ENCODE results near the gene ANTXR1. TPM values are rescaled to one million over a fixed set of nuclear protein-coding genes. Genes with fewer than 3 reads are reported as not detected.

The ANTXR1 gene
- total RNA-seq, 1 donor from 2014 or later = 38.1 TPM

- intact Hi-C loops (cut with DNase I) = no loop called here
- DNase-seq (ENCODE audit: low spot score) = no peak
Observed at GRCh38 chr2:69087912-69088240, 74.9 kb downstream of the ANTXR1 start.

- intact Hi-C loops (cut with DNase I) = no loop called here
- DNase-seq (ENCODE audit: low spot score) = no peak
Observed at GRCh38 chr2:69088466-69088865, 75.5 kb downstream of the ANTXR1 start.

GRCh38 chr2:69089266-69089665 is 76.3 kb downstream of the ANTXR1 start:
- no peak for DNase-seq (ENCODE audit: low spot score)
- intact Hi-C loops (cut with DNase I) = no loop called here

DNA sequence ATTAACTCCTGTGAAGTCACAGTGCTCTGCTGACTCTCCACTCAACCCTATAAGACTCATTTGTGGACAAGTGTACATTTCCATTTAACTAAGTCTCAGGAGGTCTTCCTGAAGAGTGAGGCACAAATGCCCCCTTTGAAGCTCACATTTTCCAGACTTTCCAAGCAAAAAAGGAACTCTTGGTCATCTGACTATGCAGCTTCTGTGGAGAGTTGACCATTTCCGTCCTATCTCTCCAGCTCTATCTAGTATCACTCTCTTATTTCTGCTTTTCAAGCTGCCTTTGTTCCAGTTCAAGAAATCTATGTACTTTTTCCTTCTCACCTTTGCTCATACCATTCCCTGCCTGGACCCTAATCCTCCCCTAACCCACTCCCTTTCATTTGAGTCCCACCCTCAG is 77.0 kb downstream of the ANTXR1 start:
- DNase-seq (ENCODE audit: low spot score) = no peak
- intact Hi-C loops (cut with DNase I) = no loop called here

- DNase-seq (ENCODE audit: low spot score) = no peak
- intact Hi-C loops (cut with DNase I) = no loop called here
Observed at GRCh38 chr2:69090820-69091219, 77.8 kb downstream of the ANTXR1 start.

GRCh38 chr2:69092857-69093256 is 79.9 kb downstream of the ANTXR1 start:
- intact Hi-C loops (cut with DNase I) = no loop called here
- DNase-seq (ENCODE audit: low spot score) = no peak

DNA sequence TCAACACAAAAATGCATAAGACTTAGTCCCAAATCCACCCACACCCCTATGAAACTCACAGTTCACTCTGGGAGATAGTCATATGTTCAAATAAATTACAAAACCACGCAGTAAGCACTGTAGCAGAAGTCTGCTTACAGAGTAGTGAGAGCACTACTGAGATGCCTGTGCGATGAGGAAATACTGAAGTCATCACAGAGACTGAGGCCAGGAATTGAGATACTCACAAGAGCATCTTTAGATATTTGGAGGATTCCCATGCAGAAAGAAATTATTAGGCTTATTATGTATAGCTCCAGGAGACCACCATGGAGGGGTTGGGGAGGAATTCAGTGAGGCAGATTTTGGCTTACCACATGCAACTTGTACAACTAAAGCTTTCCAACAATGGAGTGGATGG is 82.3 kb downstream of the ANTXR1 start:
- intact Hi-C loops (cut with DNase I) = no loop called here
- no peak for DNase-seq (ENCODE audit: low spot score)

DNA sequence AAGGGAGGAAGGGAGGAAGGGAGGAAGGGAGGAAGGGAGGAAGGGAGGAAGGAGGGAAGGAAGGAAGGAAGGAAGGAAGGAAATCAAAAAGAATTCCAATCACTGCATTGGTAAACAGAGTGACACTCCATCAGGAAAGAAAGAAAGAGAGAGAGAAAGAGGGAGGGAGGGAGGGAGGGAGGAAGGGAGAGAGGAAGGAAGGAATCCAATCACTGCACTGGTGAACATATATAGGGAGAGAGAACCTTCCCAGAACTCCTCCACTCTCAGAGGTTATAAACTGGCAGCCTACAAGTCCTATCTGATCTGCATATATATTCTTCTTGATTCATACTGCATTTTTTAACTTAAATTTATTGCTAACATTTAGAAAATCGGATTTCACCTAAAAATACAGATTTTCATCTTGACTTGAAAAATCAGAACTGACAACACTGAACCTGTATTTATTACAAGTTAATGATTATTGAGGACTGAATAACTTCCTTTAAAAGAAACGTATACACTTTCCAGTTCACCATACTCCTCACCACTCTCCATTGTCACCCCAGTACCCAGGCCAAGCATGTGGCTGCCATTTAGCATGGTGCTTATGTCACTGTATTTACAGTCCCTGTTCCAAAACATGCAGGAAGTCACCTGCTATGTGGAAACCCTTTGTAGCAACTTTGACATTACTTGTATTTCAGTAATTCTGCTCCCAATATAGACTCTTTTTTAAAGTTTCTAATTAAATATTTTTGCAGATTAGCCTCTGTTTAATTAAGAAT is 83.5 kb downstream of the ANTXR1 start:
- DNase-seq (ENCODE audit: low spot score) = no peak
- intact Hi-C loops (cut with DNase I) = no loop called here

DNA sequence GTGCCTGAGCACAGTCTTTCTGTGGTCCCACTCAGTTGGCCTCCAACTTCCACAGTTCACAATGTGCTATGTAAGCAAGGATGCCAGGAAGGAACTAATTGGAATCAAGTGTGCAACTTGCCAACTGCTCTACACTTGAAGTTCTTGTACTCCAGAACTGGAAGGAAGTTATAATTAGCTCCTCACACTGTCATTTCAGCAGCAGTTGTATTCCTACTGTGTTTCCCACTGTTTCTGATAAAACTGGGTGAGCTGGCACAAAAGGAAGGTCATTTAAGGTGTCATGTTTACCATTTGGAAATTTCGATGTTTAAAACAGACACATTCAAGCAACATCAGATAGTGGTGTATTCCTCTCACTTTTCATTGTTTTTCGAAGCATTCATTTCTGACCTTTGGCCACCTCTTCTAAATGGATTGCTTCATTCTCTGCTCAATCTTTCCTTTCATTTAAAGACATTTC is 84.2 kb downstream of the ANTXR1 start:
- intact Hi-C loops (cut with DNase I) = no loop called here
- DNase-seq (ENCODE audit: low spot score) = no peak

DNA sequence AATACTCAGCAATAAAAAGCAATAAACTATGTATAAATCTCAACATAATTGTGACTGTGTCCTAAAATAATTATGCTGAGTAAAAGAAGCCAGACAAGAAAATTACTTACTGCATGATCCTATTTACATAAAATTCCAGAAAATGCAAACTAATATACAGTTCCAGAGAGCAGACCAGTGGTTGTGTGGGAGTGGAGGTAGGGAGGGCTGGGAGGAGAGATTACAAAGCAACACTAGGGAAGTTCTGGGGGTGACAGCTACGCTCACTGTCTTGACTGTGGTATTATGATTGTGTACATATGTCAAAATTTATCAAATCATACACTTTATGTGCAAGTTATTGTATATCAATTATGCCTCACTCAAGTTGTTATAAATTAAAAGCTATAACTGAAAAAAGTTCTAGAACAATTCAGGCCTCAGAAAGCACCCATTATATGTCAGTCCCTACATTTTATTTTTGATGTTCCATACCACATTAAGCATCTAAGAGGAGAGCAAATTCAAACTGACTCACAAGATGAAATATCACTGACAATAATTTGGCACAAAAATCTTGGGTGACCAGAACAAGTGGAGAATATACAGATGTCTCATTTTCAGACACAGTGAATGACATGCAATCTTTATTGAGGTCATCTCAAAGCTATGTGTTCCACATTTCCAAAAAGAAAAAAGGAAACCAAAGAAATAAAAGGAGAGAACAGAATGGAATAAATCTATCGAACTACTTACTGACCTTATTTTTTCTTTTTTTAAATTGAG is 85.1 kb downstream of the ANTXR1 start:
- intact Hi-C loops (cut with DNase I) = no loop called here

GRCh38 chr2:69099541-69099940 is 86.6 kb downstream of the ANTXR1 start:
- intact Hi-C loops (cut with DNase I) = no loop called here
- no peak for DNase-seq (ENCODE audit: low spot score)

More for the DNA sequence above, 85.1 kb downstream of the ANTXR1 start:
- no peak for DNase-seq (ENCODE audit: low spot score)

DNA sequence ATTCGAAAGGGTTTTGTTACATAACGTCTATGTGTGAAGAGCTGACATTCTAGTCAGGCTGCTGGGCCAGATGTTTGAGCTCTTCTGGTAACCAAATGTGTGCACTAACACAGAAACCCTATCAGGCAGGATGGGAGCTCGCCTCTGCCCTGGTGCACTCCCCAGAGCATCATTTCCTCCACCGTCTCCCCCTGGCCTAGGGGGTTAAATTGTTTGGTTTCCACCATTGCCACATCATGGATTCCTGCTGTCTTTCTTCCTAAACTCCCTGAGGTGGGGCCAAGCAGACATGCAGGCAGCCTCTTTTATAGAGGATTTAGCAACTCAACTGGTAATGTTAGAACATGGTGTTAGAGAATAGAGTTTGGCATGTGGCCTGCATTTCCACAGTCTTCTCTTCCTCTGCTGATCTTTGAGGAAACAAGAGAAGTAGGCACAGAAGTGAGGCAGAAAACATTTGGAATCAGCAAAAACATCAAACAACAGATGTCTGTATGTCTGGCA is 87.3 kb downstream of the ANTXR1 start:
- DNase-seq (ENCODE audit: low spot score) = no peak
- intact Hi-C loops (cut with DNase I) = no loop called here

DNA sequence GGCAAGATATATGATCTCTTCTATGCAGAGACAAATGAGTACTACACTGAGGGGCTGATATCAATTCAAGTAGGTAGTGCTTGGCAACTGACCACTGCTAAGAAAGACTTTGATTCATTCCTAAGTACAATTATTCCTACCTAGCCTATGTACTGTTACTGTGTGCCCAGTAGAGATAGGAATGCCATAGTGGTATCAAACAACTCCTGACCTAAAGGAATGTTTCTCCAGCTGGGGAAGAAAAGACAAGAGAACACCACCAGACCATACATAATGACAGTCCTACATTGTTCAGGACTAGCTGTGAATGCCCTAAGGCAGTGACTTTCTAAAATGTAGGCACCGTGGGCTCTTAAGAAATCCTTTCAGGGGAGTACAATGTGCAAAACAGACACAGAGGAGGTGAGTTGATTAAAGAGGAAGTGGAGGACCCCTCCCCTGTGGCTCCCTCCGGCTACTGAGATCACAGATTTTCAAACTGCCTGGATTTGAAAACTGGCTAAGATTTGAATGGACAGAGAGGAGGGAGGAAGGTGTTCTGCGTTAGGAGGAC is 89.1 kb downstream of the ANTXR1 start:
- DNase-seq (ENCODE audit: low spot score) = no peak
- intact Hi-C loops (cut with DNase I) = no loop called here

- no peak for DNase-seq (ENCODE audit: low spot score)
- intact Hi-C loops (cut with DNase I) = no loop called here
Observed at GRCh38 chr2:69103419-69103818, 90.4 kb downstream of the ANTXR1 start.

GRCh38 chr2:69104261-69104660 is 91.3 kb downstream of the ANTXR1 start:
- intact Hi-C loops (cut with DNase I) = no loop called here
- no peak for DNase-seq (ENCODE audit: low spot score)

DNA sequence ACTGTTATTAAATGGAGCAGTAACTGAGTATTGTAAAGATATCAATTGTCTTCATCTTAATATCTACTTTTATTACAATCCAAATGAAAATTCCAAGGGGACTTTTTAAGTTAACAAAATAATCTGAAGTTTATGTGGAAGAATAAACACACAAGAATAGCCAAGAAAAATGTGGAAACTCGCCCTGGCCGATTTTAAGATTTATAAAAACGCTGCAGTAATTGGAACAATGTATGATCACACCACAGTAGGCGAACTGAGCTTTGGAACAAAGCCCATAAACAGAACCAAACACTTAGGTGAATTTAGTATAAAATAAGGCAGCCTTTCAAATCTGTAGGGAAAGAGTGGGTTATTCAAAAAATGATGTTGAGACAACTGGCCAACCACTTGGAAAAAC is 96.3 kb downstream of the ANTXR1 start:
- no peak for DNase-seq (ENCODE audit: low spot score)
- intact Hi-C loops (cut with DNase I) = no loop called here

DNA sequence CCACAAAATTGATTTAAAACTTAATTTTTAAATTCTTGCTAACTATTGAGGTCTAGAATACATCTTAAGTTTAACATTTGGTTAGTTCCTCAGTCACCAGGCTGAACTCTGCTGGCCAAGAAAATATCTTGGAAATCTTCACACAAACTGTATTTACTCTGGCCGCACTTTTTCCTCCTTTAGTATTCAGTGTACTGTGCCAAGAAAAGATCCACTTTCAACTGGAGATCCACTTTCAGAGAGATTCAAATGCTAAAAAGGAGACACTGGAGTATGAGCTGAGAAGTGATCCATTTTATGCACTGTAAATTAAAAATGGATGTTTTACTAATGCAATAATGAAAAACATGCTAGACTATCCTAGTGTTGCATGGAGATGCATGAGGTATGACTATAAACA is 98.1 kb downstream of the ANTXR1 start:
- intact Hi-C loops (cut with DNase I) = no loop called here
- DNase-seq (ENCODE audit: low spot score) = no peak

- no peak for DNase-seq (ENCODE audit: low spot score)
- intact Hi-C loops (cut with DNase I) = no loop called here
Observed at GRCh38 chr2:69113627-69114026, 100.6 kb downstream of the ANTXR1 start.

- DNase-seq (ENCODE audit: low spot score) = no peak
- intact Hi-C loops (cut with DNase I) = no loop called here
Observed at GRCh38 chr2:69114534-69114933, 101.6 kb downstream of the ANTXR1 start.

DNA sequence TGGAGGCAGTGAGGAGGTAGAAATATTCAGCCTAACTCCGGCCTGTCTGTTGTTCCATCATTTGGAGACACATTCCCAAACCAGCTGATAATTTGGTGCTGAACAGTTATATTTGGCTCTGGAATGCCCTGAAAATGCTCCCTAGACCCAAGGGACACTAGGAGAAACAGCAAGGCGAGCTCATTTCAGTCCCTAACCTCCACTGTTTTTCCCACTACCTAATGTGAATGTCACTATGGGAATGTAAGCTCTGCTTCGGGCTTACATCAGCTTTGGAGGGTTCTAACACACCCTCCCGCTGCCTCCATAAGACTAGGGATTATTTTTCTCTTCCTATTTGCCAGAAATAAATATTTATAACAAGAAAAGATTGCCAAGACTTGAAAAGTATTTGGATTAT is 103.5 kb downstream of the ANTXR1 start:
- intact Hi-C loops (cut with DNase I) = no loop called here
- DNase-seq (ENCODE audit: low spot score) = no peak

DNA sequence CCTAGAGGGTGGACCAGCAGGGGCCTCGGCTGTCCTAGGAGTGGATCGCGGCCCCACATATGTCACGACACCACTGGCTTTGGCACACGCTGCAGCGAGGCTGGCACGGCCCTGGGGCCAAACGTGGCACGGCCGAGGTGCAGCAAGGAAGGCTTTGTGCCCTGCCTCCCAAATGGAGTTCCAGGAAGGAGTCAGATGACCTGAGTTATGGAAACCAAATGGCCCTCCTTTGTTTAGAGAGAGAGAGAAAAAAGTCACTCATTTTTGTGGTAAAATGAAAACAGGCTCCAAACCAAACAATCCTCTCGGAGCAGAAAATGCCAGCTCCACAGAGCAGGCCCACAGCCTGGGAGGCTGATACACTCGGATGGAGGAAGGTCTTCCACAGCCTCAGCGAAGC is 105.6 kb downstream of the ANTXR1 start:
- intact Hi-C loops (cut with DNase I) = no loop called here
- DNase-seq (ENCODE audit: low spot score) = no peak

Measured in cardiac septum (tissue), 1 donor.